Loucy (cell line): Measurements from ENCODE around the gene MCCC2.

Experiments used
- H2AFZ ChIP-seq: fragments of 200-600 bp; sonication (generic); 2 replicates; pipeline ENCODE4 v1.6.0; 2016; ENCODE audit warnings: antibody characterized with exemption, mild to moderate bottlenecking, low read length, moderate library complexity
- H3F3A ChIP-seq: fragments of 200-600 bp; 2 replicates; pipeline ENCODE4 v1.6.0; 2016; ENCODE audit warnings: antibody characterized with exemption, low read depth, mild to moderate bottlenecking
- H3K27me3 ChIP-seq: fragments of 200-600 bp; sonication (generic); 2 replicates; pipeline ENCODE4 v1.6.1; 2014; ENCODE audit warnings: low read length, mild to moderate bottlenecking; ENCODE audit not compliant: insufficient read depth, poor library complexity, severe bottlenecking
- H3K36me3 ChIP-seq: fragments of 200-600 bp; sonication (generic); 2 replicates; pipeline ENCODE4 v1.6.1; 2016; ENCODE audit warnings: low read length; ENCODE audit not compliant: insufficient read depth
- H3K4me1 ChIP-seq: fragments of 200-600 bp; sonication (generic); 2 replicates; pipeline ENCODE4 v1.5.1; 2014; ENCODE audit warnings: low read length, mild to moderate bottlenecking; ENCODE audit not compliant: insufficient read depth, poor library complexity, severe bottlenecking
- H3K4me2 ChIP-seq: fragments of 200-600 bp; sonication (generic); 2 replicates; pipeline ENCODE4 v1.6.0; 2014; ENCODE audit warnings: antibody characterized with exemption, low read length, low read depth, mild to moderate bottlenecking; ENCODE audit not compliant: poor library complexity, severe bottlenecking
- H3K4me3 ChIP-seq: fragments of 200-600 bp; sonication (generic); 2 replicates; pipeline ENCODE4 v1.5.1; 2014; ENCODE audit warnings: low read length, mild to moderate bottlenecking, mixed read lengths; ENCODE audit not compliant: poor library complexity, severe bottlenecking
- H3K79me2 ChIP-seq: fragments of 200-600 bp; sonication (generic); 2 replicates; pipeline ENCODE4 v1.6.1; 2014; ENCODE audit warnings: low read length; ENCODE audit not compliant: insufficient read depth
- H3K9ac ChIP-seq: fragments of 200-600 bp; sonication (generic); 2 replicates; pipeline ENCODE4 v1.6.0; 2014; ENCODE audit warnings: mild to moderate bottlenecking, low read depth, low read length, moderate library complexity; ENCODE audit not compliant: poor library complexity, severe bottlenecking
- H3K9me2 ChIP-seq: fragments of 200-600 bp; sonication (generic); replicated peaks from 2 replicates; pipeline ENCODE4 v1.6.1; 2016; ENCODE audit warnings: low read depth, low read length, mixed read lengths
- H3K9me3 ChIP-seq: fragments of 200-600 bp; sonication (generic); 2 replicates; pipeline ENCODE4 v1.6.1; 2014; ENCODE audit warnings: mild to moderate bottlenecking, antibody characterized with exemption, low read length, low read depth; ENCODE audit not compliant: insufficient read depth
- H4K20me1 ChIP-seq: fragments of 200-600 bp; sonication (generic); 2 replicates; pipeline ENCODE4 v1.6.0; 2014; ENCODE audit warnings: antibody characterized with exemption, low read length, mild to moderate bottlenecking; ENCODE audit not compliant: insufficient read depth, poor library complexity, severe bottlenecking
- CTCF ChIP-seq: fragments of 200-600 bp; sonication (generic); conservative IDR thresholded peaks from 2 replicates; pipeline ENCODE4 v1.5.1; 2014; ENCODE audit warnings: mild to moderate bottlenecking, antibody characterized with exemption, low read length
- EZH2phosphoT487 ChIP-seq: fragments of 200-600 bp; IDR thresholded peaks from 2 replicates; pipeline ENCODE4 v1.6.1; 2018; ENCODE audit warnings: antibody characterized with exemption, mild to moderate bottlenecking, moderate library complexity, borderline replicate concordance

The MCCC2 gene

GRCh38 chr5:71620630-71621029, 33.5 kb downstream of the MCCC2 start:
- Histone ChIP-seq H3K9ac (no peak overlapping the region), H3K36me3 (peaks cover 59% of the 10 kb centered on the region; the same call in 1 of the 2 replicates), H2AFZ (no peak overlapping the region), H3K79me2 (peaks cover 6% of the 10 kb centered on the region; the same call in 1 of the 2 replicates), H3K4me3 (no peak overlapping the region), H3K4me1 (peaks cover 8% of the 10 kb centered on the region), H3F3A (no peaks in the 10 kb centered on the region), H3K9me3 (no peaks in the 10 kb centered on the region), H4K20me1 (no peaks in the 10 kb centered on the region), H3K27me3 (no peaks in the 10 kb centered on the region), H3K4me2 (no peak overlapping the region), H3K9me2 (no peaks in the 10 kb centered on the region)
- TF ChIP-seq CTCF (no peak), EZH2phosphoT487 (no peak)

GRCh38 chr5:71621268-71621667, 34.1 kb downstream of the MCCC2 start:
- Histone ChIP-seq H2AFZ (no peak overlapping the region), H3K9me3 (no peaks in the 10 kb centered on the region), H3K4me1 (peaks cover 8% of the 10 kb centered on the region), H4K20me1 (no peaks in the 10 kb centered on the region), H3K79me2 (peaks cover 6% of the 10 kb centered on the region; the same call in 1 of the 2 replicates), H3K4me2 (no peak overlapping the region), H3F3A (no peaks in the 10 kb centered on the region), H3K4me3 (no peak overlapping the region), H3K27me3 (no peaks in the 10 kb centered on the region), H3K9me2 (no peaks in the 10 kb centered on the region), H3K36me3 (peaks cover 53% of the 10 kb centered on the region; the same call in 1 of the 2 replicates), H3K9ac (no peak overlapping the region)
- TF ChIP-seq CTCF, result no peak
- TF ChIP-seq EZH2phosphoT487, result no peak

GRCh38 chr5:71621741-71622140, 34.6 kb downstream of the MCCC2 start:
- Histone ChIP-seq H3K9me3 (no peaks in the 10 kb centered on the region), H3K9ac (no peak overlapping the region), H4K20me1 (no peaks in the 10 kb centered on the region), H3K36me3 (peaks cover 49% of the 10 kb centered on the region; the same call in 1 of the 2 replicates), H3K4me1 (peaks cover 8% of the 10 kb centered on the region), H3F3A (no peaks in the 10 kb centered on the region), H3K27me3 (no peaks in the 10 kb centered on the region), H3K79me2 (peaks cover 6% of the 10 kb centered on the region; the same call in 1 of the 2 replicates), H2AFZ (no peak overlapping the region), H3K4me3 (no peak overlapping the region), H3K4me2 (no peak overlapping the region), H3K9me2 (no peaks in the 10 kb centered on the region)
- TF ChIP-seq EZH2phosphoT487 (no peak), CTCF (no peak)
